T-helper 2 cell (primary cell): ENCODE data around the gene ZNF350.
"Not testable (repeated sequence)": the region's sequence is repeated elsewhere in the genome, so short reads cannot be mapped to it uniquely, and the experiment has no call there.

ENCODE experiments used
- DNase-seq, 5 experiments: peaks; one replicate each; pipeline versions ENCODE4 v3.0.0 to v3.0.0-alpha.2; 2012 to 2022

The ZNF350 gene

GRCh38 chr19:51971624-51972023, 15.0 kb downstream of the ZNF350 start:
- peak in 2 of 5 experiments; percentile 6 to 67 for DNase-seq

- no peak for DNase-seq
Measured at GRCh38 chr19:51970718-51971117, 15.9 kb downstream of the ZNF350 start.

GRCh38 chr19:51965583-51965982, 21.1 kb downstream of the ZNF350 start:
- no peak for DNase-seq

GRCh38 chr19:51960621-51961233, 25.9 kb downstream of the ZNF350 start:
- not testable (repeated sequence) for DNase-seq

- DNase-seq, result no peak
Measured at GRCh38 chr19:51959791-51960190, 26.8 kb downstream of the ZNF350 start.

GRCh38 chr19:51957846-51958245, 28.8 kb downstream of the ZNF350 start:
- DNase-seq, result not testable (repeated sequence)

GRCh38 chr19:51948975-51949374, 37.7 kb downstream of the ZNF350 start:
- no peak for DNase-seq

- DNase-seq, result no peak
Measured at GRCh38 chr19:51946602-51947001, 40.0 kb downstream of the ZNF350 start.

GRCh38 chr19:51944798-51945552, 41.7 kb downstream of the ZNF350 start:
- no peak for DNase-seq

- DNase-seq, result no peak
Measured at GRCh38 chr19:51938936-51939335, 47.7 kb downstream of the ZNF350 start.

GRCh38 chr19:51931921-51932320, 54.7 kb downstream of the ZNF350 start:
- DNase-seq, result no peak

- no peak for DNase-seq
Measured at GRCh38 chr19:51927859-51928258, 58.8 kb downstream of the ZNF350 start.

GRCh38 chr19:51926784-51927741, 59.6 kb downstream of the ZNF350 start, which contains the start of gene ZNF613:
ZNF613 (plus strand) TSS chr19:51927472; CDS start chr19:51936221, 8,749 bp downstream.
- DNase-seq, result peak; percentile 35 to 96 (median 72)

GRCh38 chr19:51926426-51926783, 60.2 kb downstream of the ZNF350 start:
- DNase-seq, result no peak

GRCh38 chr19:51921949-51922348, 64.7 kb downstream of the ZNF350 start:
- peak in 1 of 5 experiments; percentile 18 for DNase-seq

- DNase-seq, result no peak
Measured at GRCh38 chr19:51919606-51920005, 67.0 kb downstream of the ZNF350 start.

- DNase-seq, result no peak
Measured at GRCh38 chr19:51916167-51916566, 70.5 kb downstream of the ZNF350 start.

- DNase-seq, result no peak
Measured at GRCh38 chr19:51915324-51915867, 71.2 kb downstream of the ZNF350 start.
